Metanephros (tissue), 2 donors: ENCODE results near the gene BTNL8. TPM values are rescaled to one million over a fixed set of nuclear protein-coding genes. Genes with fewer than 3 reads are reported as not detected.

Experiments used
- small RNA-seq: library from RNA; depleted of rRNA; stranded (forward); fragments of <200 nt; gene quantifications from one replicate; pipeline ENCODE3, GENCODE V24; 2014; ENCODE audit warnings: low replicate concordance
- total RNA-seq: library from RNA; depleted of rRNA; stranded (reverse); fragments of >200 nt; gene quantifications from one replicate; pipeline ENCODE4 v1.2.3, GENCODE V29; 2014

BTNL8 gene, protein sequence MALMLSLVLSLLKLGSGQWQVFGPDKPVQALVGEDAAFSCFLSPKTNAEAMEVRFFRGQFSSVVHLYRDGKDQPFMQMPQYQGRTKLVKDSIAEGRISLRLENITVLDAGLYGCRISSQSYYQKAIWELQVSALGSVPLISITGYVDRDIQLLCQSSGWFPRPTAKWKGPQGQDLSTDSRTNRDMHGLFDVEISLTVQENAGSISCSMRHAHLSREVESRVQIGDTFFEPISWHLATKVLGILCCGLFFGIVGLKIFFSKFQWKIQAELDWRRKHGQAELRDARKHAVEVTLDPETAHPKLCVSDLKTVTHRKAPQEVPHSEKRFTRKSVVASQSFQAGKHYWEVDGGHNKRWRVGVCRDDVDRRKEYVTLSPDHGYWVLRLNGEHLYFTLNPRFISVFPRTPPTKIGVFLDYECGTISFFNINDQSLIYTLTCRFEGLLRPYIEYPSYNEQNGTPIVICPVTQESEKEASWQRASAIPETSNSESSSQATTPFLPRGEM
- 0.47 TPM for total RNA-seq

DNA sequence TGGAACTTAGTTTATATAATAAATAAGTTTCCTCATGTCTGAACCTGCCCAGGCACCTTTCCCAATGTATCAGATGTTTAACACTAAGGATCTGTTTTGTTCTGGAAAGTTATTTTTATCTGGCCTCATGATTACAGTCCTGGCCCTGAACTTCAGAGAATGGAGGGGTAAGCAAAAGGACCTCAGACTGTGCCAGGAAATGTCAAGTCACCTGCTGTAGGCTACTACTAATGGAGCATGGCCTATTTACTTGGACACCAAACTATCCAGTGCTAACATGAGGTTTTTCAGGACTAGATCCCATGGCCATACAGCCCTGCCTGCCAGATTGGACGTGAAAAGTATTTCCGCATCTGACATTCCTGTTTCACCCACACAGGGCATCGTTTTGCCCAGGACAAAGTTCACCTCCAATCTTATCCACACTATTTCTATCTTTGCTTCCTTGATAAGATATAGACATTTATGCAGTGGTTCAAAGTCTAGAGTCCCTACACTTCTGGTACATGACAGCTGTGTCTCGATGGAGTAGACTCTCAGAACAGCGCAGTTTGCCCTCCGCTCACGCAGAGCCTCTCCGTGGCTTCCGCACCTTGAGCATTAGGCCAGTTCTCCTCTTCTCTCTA lies at the start of gene BTNL8:
Gene BTNL8, plus strand, starts transcription at position 539 of the 626 bp plus-strand sequence. CDS start 152 bp downstream, outside the sequence.

DNA sequence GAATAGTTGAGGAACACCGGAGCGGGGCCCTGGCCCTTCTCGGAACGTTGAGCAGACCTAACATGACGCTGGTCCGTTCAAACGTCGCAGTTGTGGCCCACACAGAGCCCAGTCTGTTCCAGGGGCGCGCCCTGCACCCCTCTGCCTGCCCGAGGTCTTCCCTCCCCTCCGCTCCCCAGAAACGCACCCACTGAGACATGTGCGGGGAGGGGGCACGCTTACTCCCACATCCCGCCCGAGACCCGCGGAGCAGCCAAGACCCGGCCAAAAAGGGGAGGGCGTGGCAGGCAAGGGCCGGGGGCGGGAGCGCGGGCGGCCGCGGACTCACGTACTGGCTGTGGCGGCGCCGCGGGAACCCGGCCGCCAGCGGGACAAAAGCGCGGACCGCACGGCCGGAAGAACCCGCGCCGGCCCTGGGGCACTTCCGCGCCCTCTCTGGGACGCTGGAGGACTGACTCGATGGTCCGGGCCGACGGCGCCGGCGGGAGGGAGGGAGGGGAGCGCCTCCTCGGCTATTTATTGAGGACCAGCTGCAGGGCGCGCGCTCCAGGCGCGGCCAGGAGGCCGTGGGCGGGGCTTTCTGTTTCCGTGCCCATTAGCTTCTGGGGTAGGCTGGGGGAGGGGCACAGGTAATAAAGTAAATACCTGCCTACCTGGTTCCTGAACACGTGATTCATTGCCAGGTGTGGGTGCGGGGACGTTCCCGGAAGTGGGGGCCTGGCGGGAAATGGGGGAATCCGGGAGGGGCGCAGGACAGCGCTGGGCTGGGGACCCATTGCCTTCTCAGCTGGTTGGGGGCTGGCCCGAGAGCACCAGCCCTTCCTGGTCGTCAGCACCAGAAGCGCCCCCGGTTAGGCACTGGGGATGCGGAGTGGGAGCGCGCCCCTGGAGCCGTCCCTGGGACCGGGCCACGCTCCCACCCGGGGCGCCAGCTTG lies 37.8 kb upstream of the BTNL8 start, which contains the start of gene ZFP62:
Gene ZFP62, minus strand, starts transcription at position 390 of the 936 bp plus-strand sequence. Its CDS starts 57 bp downstream, at position 333.

DNA sequence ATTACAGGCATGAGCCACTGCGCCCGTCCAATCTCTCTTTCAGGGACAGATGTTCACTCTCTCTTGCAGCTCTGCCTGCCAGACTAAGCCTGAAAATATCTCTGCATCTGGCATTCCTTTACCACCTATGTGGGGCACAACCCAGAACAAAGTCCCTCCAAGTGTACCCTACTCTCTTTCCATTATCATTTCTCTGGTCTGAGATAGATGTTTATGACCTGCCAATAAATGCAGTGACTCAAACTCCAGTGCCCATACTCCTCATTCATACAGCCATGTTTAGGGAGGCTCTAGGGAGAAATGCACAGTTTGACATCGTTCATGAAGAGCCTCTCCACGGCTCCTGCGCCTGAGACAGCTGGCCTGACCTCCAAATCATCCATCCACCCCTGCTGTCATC lies 89.6 kb downstream of the BTNL8 start, which contains the start of gene BTNL3:
Gene BTNL3, plus strand, starts transcription at position 255 of the 400 bp plus-strand sequence. CDS start 183 bp downstream, outside the sequence.

Small RNAs within 50 kb of the gene (small RNA-seq; reads per million reads assigned to genes)
- gene RF00019 (not detected), gene RPS29P12 (not detected)

Other genes with a start within 250 kb of the BTNL8 start
- 39.1 TPM for gene FLT4, start 249.6 kb upstream of the BTNL8 start, total RNA-seq
- gene OR2Y1, start 159.1 kb upstream of the BTNL8 start, total RNA-seq, result not detected
- gene MGAT1, start 96.4 kb upstream of the BTNL8 start, total RNA-seq, result 103 TPM
- 33.6 TPM for gene ZFP62, start 37.9 kb upstream of the BTNL8 start, total RNA-seq
- not detected for gene BTNL3, start 89.7 kb downstream of the BTNL8 start, total RNA-seq
- 17.1 TPM for gene BTNL9, start 141.1 kb downstream of the BTNL8 start, total RNA-seq
- not detected for gene OR2V1, start 232.0 kb downstream of the BTNL8 start, total RNA-seq
- not detected for gene OR2V2, start 248.4 kb downstream of the BTNL8 start, total RNA-seq